ENCODE measurements around the gene LSM12. TPM values are rescaled to one million over a fixed set of nuclear protein-coding genes. Genes with fewer than 3 reads are reported as not detected.

The LSM12 gene
- total and polyA plus RNA-seq, 2 donors (not counting 3 experiments of a cell fraction or from before 2014, with no cell fraction given) = 36.5 to 68.9 TPM

- H3K4me1 ChIP-seq (ENCODE audit: control insufficient read depth, extremely low read depth, insufficient read depth, low read length) = peaks cover 9% of the 10 kb centered on the region
- no peak overlapping the region for H2AFZ ChIP-seq (ENCODE audit: low read depth, low read length)
- H3K9ac ChIP-seq (replicated peaks; ENCODE audit: extremely low read depth, insufficient read depth, low read length) = no peak overlapping the region
- BruUV-seq (replicated peaks) = no TSS peak
- DNase-seq (ENCODE audit: low read depth, low spot score) (no peak), FAIRE-seq (no peak)
- H3K9me3 ChIP-seq (replicated peaks; ENCODE audit: control insufficient read depth, insufficient read depth, low read length) = no peaks in the 10 kb centered on the region
- no peaks in the 10 kb centered on the region for H3K27me3 ChIP-seq (ENCODE audit: control insufficient read depth in 2 of 2, insufficient read depth in 2 of 2, low read length in 2 of 2)
- no peak overlapping the region for H3K4me2 ChIP-seq (ENCODE audit: insufficient read depth, low read length)
- POLR2A ChIA-PET = interaction anchor here (1.0 kb wide), 1 partner anchor 81 kb away, joined by 6 read pairs; the partner anchor contains the start of gene HDAC5
- H3K27ac ChIP-seq (ENCODE audit: insufficient read depth, low read depth, low read length) = no peak overlapping the region
- H3K4me3 ChIP-seq (replicated peaks in 1 of 3; ENCODE audit: insufficient read depth in 1 of 3, low read depth in 1 of 3, low read length in 3 of 3) = no peak overlapping the region
- H4K20me1 ChIP-seq (replicated peaks; ENCODE audit: control insufficient read depth, extremely low read depth, insufficient read depth, low read length) = peaks cover 4% of the 10 kb centered on the region
- peaks cover 3 to 10% of the 10 kb centered on the region in 2 experiments for H3K36me3 ChIP-seq (ENCODE audit: control insufficient read depth in 2 of 2, extremely low read depth in 1 of 2, insufficient read depth in 2 of 2, low read length in 2 of 2)
- CTCF ChIA-PET = interaction anchor here (0.7 to 3.5 kb wide), 13 partner anchors 10 to 133 kb away, joined by 3 to 38 read pairs (median 6); partner anchors contain the start of genes G6PC3 and HDAC5
- intact Hi-C loops (cut with micrococcal nuclease) (no loop called here), dilution Hi-C loops (cut with MboI; ENCODE audit: extremely low pct_ligation_motif_present, low sequenced_read_pairs) (no loop called here)
- TF ChIP-seq CTCF (IDR thresholded peaks at IDR 0.05; ENCODE audit: extremely low read depth in 1 of 2, insufficient read depth in 1 of 2, low read depth in 1 of 2, low read length in 2 of 2) (no peak), MYC (IDR thresholded peaks at IDR 0.05; ENCODE audit: low read depth, low read length) (no peak), POLR2A (IDR thresholded peaks at IDR 0.05; ENCODE audit: low read depth, low read length) (no peak), EZH2 (IDR thresholded peaks at IDR 0.05; ENCODE audit: borderline replicate concordance, low read depth, low read length, severe bottlenecking) (no peak), JUN (IDR thresholded peaks at IDR 0.05; ENCODE audit: borderline replicate concordance, insufficient read depth, insufficient read length, low read depth) (no peak), MAX (IDR thresholded peaks at IDR 0.05; ENCODE audit: insufficient read depth, insufficient read length) (no peak), FOS (IDR thresholded peaks at IDR 0.05; ENCODE audit: borderline replicate concordance, insufficient read depth, low read length) (no peak), POLR2AphosphoS5 (IDR thresholded peaks at IDR 0.05; ENCODE audit: insufficient read depth, low read depth, low read length) (no peak), GATA2 (IDR thresholded peaks at IDR 0.05; ENCODE audit: insufficient read depth, insufficient read length, low read depth, low read length) (no peak)
- H3K9me1 ChIP-seq (replicated peaks; ENCODE audit: control insufficient read depth, extremely low read depth, insufficient read depth, low read length) = no peaks in the 10 kb centered on the region
- H3K79me2 ChIP-seq (ENCODE audit: control insufficient read depth, insufficient read depth, low read length) = peaks cover 70% of the 10 kb centered on the region
Measured at GRCh38 chr17:44043272-44043696, 23.2 kb downstream of the LSM12 start.
